ENCODE measurements around the gene WWP2.
"Not testable (repeated sequence)": the region's sequence is repeated elsewhere in the genome, so short reads cannot be mapped to it uniquely, and the experiment has no call there.

WWP2 gene

DNA sequence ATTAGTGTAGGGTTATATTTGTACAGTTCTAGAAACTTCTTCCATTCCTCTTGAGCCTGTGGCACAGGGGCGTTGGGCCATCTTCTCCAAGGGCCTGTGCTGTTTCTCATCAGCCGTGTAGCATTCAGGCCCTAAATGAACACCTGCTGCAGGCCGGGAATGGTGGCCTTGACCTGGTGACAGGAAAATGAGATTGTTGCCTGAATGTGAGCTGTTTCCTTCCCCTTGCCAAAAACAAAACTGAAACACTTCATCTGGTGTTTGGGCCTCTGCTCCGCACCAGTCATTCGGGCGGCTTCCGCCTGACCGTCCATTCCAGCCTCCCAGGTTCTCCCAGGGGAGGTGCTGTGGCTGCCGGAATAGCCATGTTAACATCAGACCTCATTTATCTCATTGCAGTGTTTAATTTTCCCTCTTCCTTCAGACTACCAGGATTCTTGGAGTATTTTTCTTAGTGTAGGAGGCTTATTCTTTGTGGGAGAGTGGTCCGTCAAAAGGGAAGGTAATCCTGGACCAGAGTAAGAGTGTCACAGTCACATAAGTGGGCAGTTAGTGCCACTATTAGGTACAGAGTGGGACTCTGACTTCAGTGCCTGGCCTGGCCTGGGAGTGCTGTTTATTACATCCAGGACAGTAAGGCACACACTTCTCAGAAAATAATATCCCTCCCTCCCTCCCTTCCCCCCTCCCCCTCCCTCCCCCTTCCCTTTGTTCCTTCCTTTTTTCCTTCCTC is 61.9 kb downstream of the WWP2 start:
- no peak overlapping the region for H3K4me3 ChIP-seq (ENCODE audit: low read length)
- DNase-seq (ENCODE audit: low read depth): no peak
- no peak for TF ChIP-seq CTCF (IDR thresholded peaks at IDR 0.05; ENCODE audit: insufficient read depth, low read depth, low read length, missing control alignments)

DNA sequence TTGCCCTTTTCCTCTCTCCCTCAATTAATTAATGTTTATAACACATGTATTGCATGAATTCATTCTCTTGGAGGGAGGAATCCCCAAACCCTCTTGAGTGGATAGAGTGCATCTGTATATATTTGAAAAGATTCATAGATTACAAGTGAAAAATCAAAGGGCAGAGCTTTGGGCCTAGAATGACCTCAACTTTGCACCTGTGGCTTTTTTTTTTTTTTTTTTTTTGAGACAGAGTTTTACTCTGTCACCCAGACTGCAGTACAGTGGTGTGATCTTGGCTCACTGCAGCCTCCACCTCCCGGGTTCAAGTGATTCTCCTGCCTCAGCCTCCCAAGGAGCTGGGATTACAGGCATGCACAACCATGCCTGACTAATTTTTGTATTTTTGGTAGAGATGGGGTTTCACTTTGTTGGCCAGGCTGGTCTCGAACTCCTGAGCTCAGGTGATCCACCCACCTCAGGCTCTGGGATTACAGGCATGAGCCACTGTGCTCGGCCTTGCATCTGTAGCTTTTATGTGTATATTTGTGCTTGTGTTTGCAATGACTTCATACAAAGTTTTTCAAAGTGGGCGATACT is 62.5 kb downstream of the WWP2 start:
- DNase-seq (ENCODE audit: low read depth); H3K4me3 ChIP-seq (ENCODE audit: low read length): not testable (repeated sequence)

- no peak for TF ChIP-seq CTCF (IDR thresholded peaks at IDR 0.05; ENCODE audit: insufficient read depth, low read depth, low read length, missing control alignments)
- no peak overlapping the region for H3K4me3 ChIP-seq (ENCODE audit: low read length)
- DNase-seq (ENCODE audit: low read depth): no peak
Measured at GRCh38 chr16:69827524-69827923, 65.4 kb downstream of the WWP2 start.

- no peak for TF ChIP-seq CTCF (IDR thresholded peaks at IDR 0.05; ENCODE audit: insufficient read depth, low read depth, low read length, missing control alignments)
- H3K4me3 ChIP-seq (ENCODE audit: low read length): no peak overlapping the region
- DNase-seq (ENCODE audit: low read depth): no peak
Measured at GRCh38 chr16:69829338-69829737, 67.2 kb downstream of the WWP2 start.

GRCh38 chr16:69830146-69830533 is 68.0 kb downstream of the WWP2 start:
- TF ChIP-seq CTCF (IDR thresholded peaks at IDR 0.05; ENCODE audit: insufficient read depth, low read depth, low read length, missing control alignments): no peak
- H3K4me3 ChIP-seq (ENCODE audit: low read length): no peak overlapping the region
- DNase-seq (ENCODE audit: low read depth): no peak

DNA sequence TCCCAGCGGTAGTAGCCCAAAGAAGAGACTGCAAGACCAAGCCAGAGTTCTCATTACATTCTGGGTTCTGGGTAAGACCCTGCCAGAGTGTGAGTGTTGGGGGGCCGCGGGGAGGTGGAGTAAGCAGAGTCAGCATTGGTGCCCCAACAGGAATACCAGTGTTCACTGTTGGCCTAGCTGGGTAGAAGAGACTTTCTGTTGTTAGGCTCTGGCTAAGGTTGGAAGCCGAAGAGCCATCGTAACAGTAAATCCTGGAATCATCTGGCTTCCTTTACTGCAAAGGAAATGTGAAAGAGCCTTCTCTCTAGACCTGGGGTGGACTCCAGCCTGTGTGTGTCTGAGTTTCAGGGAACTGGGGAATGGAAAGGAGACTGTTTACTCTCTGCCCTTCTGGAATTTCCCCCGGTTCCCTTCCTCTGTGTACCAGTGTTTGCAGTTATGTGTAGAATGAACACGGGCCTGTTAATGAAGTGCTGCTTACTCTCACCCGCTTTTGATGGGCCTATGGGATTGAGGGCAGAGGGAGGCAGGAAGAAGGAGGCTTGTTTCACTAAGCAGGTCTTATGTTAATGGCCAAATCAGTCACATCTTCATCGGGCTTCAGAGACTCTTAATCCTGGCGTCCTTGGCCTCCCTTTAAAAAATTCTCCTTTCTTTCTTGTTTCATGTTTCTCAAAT is 68.5 kb downstream of the WWP2 start:
- no peak overlapping the region for H3K4me3 ChIP-seq (ENCODE audit: low read length)
- no peak for TF ChIP-seq CTCF (IDR thresholded peaks at IDR 0.05; ENCODE audit: insufficient read depth, low read depth, low read length, missing control alignments)
- DNase-seq (ENCODE audit: low read depth): no peak

- H3K4me3 ChIP-seq (ENCODE audit: low read length): no peak overlapping the region
- TF ChIP-seq CTCF (IDR thresholded peaks at IDR 0.05; ENCODE audit: insufficient read depth, low read depth, low read length, missing control alignments): no peak
- no peak for DNase-seq (ENCODE audit: low read depth)
Measured at GRCh38 chr16:69831212-69832123, 69.3 kb downstream of the WWP2 start.
